ENCODE measurements around the gene KRT35.

KRT35 gene

DNA sequence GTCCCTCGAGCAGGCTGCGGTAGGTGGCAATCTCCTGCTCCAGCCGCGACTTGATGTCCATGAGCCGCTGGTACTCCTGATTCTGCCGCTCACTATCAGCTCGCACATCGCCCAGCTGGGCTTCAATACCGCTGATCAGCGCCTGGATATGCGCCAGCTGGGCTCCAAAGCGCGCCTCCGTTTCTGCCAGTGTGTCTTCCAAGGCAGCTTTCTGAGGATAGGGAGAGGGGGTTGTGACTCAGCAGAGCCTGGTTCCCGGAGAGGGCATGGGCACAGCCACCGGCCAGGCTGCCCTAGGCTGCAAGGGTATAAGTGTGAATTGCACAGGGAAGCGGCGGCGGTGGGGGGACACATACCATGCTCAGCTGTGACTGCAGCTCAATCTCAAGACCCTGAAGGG lies 42.8 kb upstream of the KRT35 start:
- in situ Hi-C loops (cut with HindIII; ENCODE audit: low sequenced_read_pairs), result no loop called here
- TF ChIP-seq, protein P1, sequence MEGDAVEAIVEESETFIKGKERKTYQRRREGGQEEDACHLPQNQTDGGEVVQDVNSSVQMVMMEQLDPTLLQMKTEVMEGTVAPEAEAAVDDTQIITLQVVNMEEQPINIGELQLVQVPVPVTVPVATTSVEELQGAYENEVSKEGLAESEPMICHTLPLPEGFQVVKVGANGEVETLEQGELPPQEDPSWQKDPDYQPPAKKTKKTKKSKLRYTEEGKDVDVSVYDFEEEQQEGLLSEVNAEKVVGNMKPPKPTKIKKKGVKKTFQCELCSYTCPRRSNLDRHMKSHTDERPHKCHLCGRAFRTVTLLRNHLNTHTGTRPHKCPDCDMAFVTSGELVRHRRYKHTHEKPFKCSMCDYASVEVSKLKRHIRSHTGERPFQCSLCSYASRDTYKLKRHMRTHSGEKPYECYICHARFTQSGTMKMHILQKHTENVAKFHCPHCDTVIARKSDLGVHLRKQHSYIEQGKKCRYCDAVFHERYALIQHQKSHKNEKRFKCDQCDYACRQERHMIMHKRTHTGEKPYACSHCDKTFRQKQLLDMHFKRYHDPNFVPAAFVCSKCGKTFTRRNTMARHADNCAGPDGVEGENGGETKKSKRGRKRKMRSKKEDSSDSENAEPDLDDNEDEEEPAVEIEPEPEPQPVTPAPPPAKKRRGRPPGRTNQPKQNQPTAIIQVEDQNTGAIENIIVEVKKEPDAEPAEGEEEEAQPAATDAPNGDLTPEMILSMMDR (IDR thresholded peaks at IDR 0.05; ENCODE audit: low read depth, low read length), result no peak
- no peak for DNase-seq (ENCODE audit: low read depth, low spot score)
- no peak overlapping the region for H3K4me3 ChIP-seq (ENCODE audit: low read depth, low read length)

DNA sequence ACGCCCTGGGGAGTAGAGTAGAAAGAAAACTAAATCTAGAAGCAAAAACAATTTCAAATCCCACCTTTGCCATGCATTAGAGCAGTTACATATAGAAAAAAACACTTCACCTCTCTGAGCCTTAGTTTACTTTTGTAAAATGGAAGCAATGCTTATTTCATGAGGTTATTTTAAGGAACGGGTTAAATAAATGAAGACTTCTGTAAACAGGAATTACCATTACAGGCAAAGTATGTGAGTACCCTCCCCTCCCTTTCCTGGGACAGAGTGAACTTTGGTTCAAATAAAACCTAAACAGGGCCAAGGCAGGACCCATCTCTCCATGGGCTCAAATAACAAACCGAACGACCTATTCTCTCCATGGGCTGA lies 42.3 kb upstream of the KRT35 start:
- TF ChIP-seq, protein P1 (IDR thresholded peaks at IDR 0.05; ENCODE audit: low read depth, low read length), result no peak
- in situ Hi-C loops (cut with HindIII; ENCODE audit: low sequenced_read_pairs), result no loop called here
- no peak overlapping the region for H3K4me3 ChIP-seq (ENCODE audit: low read depth, low read length)
- DNase-seq (ENCODE audit: low read depth, low spot score), result no peak

DNA sequence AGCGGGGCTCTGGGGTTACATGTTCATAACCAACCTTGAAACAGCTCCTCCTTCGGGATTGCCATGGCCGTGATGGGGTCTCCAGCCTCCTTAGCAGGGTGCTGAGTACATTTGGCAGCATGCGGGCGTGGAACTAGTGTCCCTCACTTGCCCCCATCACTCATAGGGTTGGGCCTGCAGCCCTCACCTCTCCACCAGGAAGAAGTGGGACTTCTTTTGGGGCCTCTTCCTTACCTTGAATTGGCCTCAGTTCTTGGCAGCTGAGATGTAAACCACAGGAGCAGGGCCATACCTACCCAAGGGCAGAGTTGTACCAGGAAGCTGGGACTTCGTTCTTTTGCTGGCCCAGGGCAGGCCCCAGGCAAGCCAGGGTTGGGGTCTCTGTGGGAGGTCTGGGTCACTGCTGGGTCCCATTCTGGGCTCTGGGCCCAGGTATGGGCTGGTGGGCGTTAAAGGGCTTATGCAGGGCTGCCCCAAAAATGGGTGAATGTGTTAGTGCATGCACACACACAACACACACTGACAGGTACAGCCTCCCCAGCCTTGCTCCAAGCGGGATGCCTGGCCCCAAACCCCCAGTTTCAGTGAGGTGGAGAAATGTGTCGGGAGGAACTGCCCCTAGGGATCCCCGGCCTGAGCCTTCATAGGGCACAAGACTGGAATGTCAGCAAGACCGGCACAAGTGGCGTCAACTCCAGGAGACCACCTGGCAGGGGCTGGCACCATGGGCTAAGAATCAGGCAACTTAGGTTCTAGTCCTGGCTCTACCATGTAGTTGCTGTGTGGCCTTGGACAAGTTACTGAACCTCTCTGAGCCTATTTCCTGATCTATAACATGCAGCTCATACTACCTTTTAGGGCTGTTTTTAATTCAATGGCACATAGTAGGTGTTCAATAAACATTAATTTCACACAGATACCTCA lies 41.6 kb upstream of the KRT35 start:
- TF ChIP-seq, protein P1 (IDR thresholded peaks at IDR 0.05; ENCODE audit: low read depth, low read length), result no peak
- no peak overlapping the region for H3K4me3 ChIP-seq (ENCODE audit: low read depth, low read length)
- DNase-seq (ENCODE audit: low read depth, low spot score), result no peak
- in situ Hi-C loops (cut with HindIII; ENCODE audit: low sequenced_read_pairs), result no loop called here

DNA sequence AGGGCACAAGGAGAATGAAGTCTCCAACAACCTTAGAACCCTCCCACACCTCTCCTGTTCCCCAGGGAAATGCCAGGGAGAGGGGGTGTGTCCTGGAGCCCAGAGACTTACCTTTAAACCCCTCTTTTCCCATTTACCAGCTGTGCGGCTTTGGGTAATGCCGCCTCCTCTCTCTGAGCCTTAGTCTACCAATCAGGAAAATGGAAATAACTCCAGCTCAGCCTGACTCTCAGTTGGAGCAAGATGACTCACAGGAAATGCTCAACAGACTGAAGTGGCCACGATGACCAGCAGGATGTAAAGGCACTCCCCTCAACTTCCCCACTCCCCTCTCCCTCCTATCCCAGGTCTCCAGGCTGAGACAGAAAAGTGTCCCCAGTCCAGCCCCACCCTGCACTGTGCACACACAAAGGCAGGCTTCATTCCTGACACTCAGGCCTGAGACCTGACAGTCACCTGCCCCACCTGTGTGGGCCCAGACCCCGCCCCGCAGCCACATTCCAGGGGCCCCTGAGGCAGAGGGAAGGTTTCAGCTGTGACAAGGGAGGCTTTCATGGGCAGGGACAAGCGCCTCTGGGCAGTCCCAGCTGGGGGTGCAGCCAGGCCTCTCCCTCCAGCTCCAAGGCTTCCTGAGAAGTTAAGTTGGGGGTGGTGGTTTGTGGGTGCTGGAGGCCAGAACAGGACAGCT lies 40.8 kb upstream of the KRT35 start:
- in situ Hi-C loops (cut with HindIII; ENCODE audit: low sequenced_read_pairs), result no loop called here
- DNase-seq (ENCODE audit: low read depth, low spot score), result peak; percentile 80
- no peak overlapping the region for H3K4me3 ChIP-seq (ENCODE audit: low read depth, low read length)
- TF ChIP-seq, protein P1 (IDR thresholded peaks at IDR 0.05; ENCODE audit: low read depth, low read length), result no peak

DNA sequence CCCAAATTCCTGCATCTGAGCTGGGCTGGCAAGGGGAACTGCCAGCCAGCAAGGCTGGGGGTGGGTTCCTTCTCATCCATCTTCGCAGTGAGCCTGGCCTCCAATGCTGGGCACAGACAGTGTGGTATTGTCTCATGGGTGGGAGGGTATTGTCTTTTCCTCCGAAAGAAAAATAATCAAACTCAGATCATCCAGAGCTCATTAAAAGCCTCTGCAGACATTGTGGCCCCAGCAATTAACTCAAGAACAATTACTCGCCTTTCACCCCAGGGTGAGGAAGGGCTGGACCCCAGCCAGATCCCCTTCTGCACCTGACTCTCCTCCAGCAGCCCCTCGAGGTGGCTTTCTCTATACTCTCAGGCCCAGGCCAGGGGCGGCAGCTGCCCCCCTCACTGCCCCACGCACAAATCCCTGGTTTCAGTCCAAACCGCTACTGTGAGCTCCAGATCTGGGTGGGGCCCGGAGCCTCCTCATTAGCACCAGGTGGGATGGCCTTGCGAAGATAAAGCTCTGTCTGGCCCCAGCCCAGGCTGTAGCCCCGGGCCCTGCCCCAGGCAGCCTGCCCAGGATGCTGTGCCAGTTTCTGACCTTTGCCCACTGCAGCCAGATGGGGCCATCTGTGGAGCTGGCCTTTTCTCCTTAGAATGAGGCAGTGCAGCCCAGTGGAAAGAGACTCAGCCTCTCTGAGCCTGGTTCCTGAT lies 40.0 kb upstream of the KRT35 start:
- in situ Hi-C loops (cut with HindIII; ENCODE audit: low sequenced_read_pairs), result no loop called here
- no peak overlapping the region for H3K4me3 ChIP-seq (ENCODE audit: low read depth, low read length)
- TF ChIP-seq, protein P1 (IDR thresholded peaks at IDR 0.05; ENCODE audit: low read depth, low read length), result no peak
- no peak for DNase-seq (ENCODE audit: low read depth, low spot score)

DNA sequence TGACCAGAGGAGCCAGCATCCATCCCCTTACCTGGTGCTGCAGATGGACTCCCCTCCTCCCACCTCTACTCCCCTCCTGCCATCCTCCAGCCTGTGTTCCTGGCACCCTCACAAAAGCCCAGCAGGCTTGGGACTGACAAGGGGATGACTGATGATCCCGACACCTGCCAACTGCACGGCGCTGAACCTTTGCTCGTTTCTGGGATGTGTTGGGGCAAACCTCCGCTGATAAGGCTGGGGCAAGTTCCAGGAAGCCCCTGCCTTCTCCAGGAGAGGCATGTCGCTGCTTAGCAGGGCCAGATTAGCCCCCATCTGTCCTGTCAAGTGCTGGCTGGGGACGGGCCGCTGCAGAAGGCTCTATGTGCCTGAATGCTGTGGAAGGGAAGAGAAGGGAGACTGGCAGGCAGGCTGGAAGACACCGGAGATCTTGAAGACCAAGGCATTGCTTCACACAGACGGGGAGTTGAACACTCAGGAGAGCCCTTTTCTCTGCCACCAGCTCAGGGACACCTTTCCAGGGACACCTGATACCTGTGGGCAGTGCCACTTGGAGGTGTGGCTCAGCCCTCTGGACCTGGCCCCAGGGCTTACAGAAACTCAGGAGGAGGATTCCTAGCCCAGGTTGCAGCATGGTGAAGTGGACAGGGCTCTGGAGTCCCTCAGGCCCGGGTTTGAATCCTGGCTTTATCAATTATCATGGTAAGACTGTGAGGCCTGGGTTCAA lies 38.7 kb upstream of the KRT35 start:
- no peak for DNase-seq (ENCODE audit: low read depth, low spot score)
- in situ Hi-C loops (cut with HindIII; ENCODE audit: low sequenced_read_pairs), result no loop called here
- TF ChIP-seq, protein P1 (IDR thresholded peaks at IDR 0.05; ENCODE audit: low read depth, low read length), result no peak
- no peak overlapping the region for H3K4me3 ChIP-seq (ENCODE audit: low read depth, low read length)
